HEK293T (cell line): ENCODE results near the gene ALKBH5.

ENCODE experiments used
- ARNT ChIP-seq: fragments of 450-650 bp; IDR thresholded peaks from 2 replicates; pipeline ENCODE4 v1.6.1; 2017; ENCODE audit warnings: mild to moderate bottlenecking
- BHLHE40 ChIP-seq: fragments of 450-650 bp; IDR thresholded peaks from 2 replicates; pipeline ENCODE4 v1.6.1; 2016; ENCODE audit warnings: mild to moderate bottlenecking, moderate library complexity, borderline replicate concordance
- ELF4 ChIP-seq: fragments of 450-650 bp; IDR thresholded peaks from 2 replicates; pipeline ENCODE4 v1.6.1; 2017; ENCODE audit warnings: antibody characterized with exemption
- FOXA1 ChIP-seq: fragments of 450-650 bp; IDR thresholded peaks from 2 replicates; pipeline ENCODE4 v1.6.1; 2016; ENCODE audit warnings: mild to moderate bottlenecking
- FOXK2 ChIP-seq: fragments of 450-650 bp; IDR thresholded peaks from 2 replicates; pipeline ENCODE4 v1.6.1; 2016; ENCODE audit warnings: mild to moderate bottlenecking
- FOXM1 ChIP-seq: fragments of 450-650 bp; IDR thresholded peaks from 2 replicates; pipeline ENCODE4 v1.6.1; 2017; ENCODE audit warnings: mild to moderate bottlenecking, borderline replicate concordance
- HDGF ChIP-seq: fragments of 450-650 bp; IDR thresholded peaks from 2 replicates; pipeline ENCODE4 v1.6.1; 2017; ENCODE audit warnings: antibody characterized with exemption, borderline replicate concordance
- L3MBTL2 ChIP-seq: fragments of 450-650 bp; conservative IDR thresholded peaks from 2 replicates; pipeline ENCODE4 v1.6.1; 2016; ENCODE audit warnings: mild to moderate bottlenecking
- LEF1 ChIP-seq: fragments of 450-650 bp; IDR thresholded peaks from 2 replicates; pipeline ENCODE4 v1.6.1; 2017; ENCODE audit warnings: mild to moderate bottlenecking, borderline replicate concordance
- NFRKB ChIP-seq: fragments of 450-650 bp; IDR thresholded peaks from 2 replicates; pipeline ENCODE4 v1.6.1; 2016; ENCODE audit warnings: mild to moderate bottlenecking, moderate library complexity
- SP1 ChIP-seq: fragments of 450-650 bp; IDR thresholded peaks from 2 replicates; pipeline ENCODE4 v1.6.1; 2017
- SUZ12 ChIP-seq: fragments of 450-650 bp; IDR thresholded peaks from 2 replicates; pipeline ENCODE4 v1.6.1; 2016; ENCODE audit warnings: mild to moderate bottlenecking
- TARDBP ChIP-seq: fragments of 450-650 bp; IDR thresholded peaks from 2 replicates; pipeline ENCODE4 v1.6.1; 2016
- ZNF384 ChIP-seq: fragments of 450-650 bp; IDR thresholded peaks from 2 replicates; pipeline ENCODE4 v1.6.1; 2016

- TF ChIP-seq BHLHE40 (no peak), ARNT (no peak), FOXA1 (no peak), ELF4 (no peak), NFRKB (no peak), SP1 (no peak), FOXM1 (no peak), SUZ12 (no peak), HDGF (no peak), FOXK2 (no peak), L3MBTL2 (no peak), LEF1 (no peak), ZNF384 (no peak), TARDBP (no peak)
Measured at GRCh38 chr17:18166894-18167293, 16.7 kb upstream of the ALKBH5 start.
